HCT116 (cell line): ENCODE measurements around the gene WDR82. TPM values are rescaled to one million over a fixed set of nuclear protein-coding genes. Genes with fewer than 3 reads are reported as not detected.

Experiments used
- ATAC-seq: fragments of 200-7000 bp; cut with Tn5 transposase; 2 replicates; pipeline ENCODE4 v1.9.1; 2020; ENCODE audit warnings: mild to moderate bottlenecking, moderate library complexity
- BruUV-seq: library from RNA; stranded (reverse); fragments of 400-500 nt; replicated peaks from 2 replicates; lab custom pipeline; 2021; lab: Mats Ljungman, UMichigan
- CTCF ChIA-PET: fragments of 300-600 bp; sonication (Branson Sonifier 250); formaldehyde crosslinking; loops from one replicate; lab custom pipeline; 2021; ENCODE audit warnings: antibody characterized with exemption; lab: Charles Lee
- POLR2A ChIA-PET: fragments of 300-600, 350-600 bp; sonication (Branson Sonifier 250); formaldehyde crosslinking; loops from one replicate; lab custom pipeline; 2021; ENCODE audit warnings: antibody characterized with exemption; lab: Charles Lee
- RAD21 ChIA-PET, 2 experiments: fragments of 300-600 bp; sonication (Branson Sonifier 250); formaldehyde crosslinking; loops; one replicate each; lab custom pipeline; 2023; ENCODE audit warnings: low total read pairs in 2 of 2; ENCODE audit not compliant: uncharacterized antibody in 2 of 2, unreplicated experiment in 2 of 2, low non-redundant PET in 1 of 2; lab: Charles Lee
- DNase-seq: peaks from one replicate; pipeline ENCODE4 v3.0.0-alpha.2; 2010; ENCODE audit warnings: low read depth, low spot score
- H2AFZ ChIP-seq: fragments of 200-600 bp; shearing (Covaris generic), sonication (generic); 2 replicates; pipeline ENCODE4 v1.6.1; 2017; ENCODE audit warnings: low read depth, mixed run types, mixed read lengths, antibody characterized with exemption, low read length; ENCODE audit not compliant: poor library complexity, severe bottlenecking
- H3K27ac ChIP-seq: 2 replicates; pipeline ENCODE4 v1.5.1; 2012; ENCODE audit warnings: low read depth, low read length
- H3K27me3 ChIP-seq: fragments of 200-600 bp; sonication (generic); 2 replicates; pipeline ENCODE4 v1.6.1; 2016; ENCODE audit warnings: mixed run types, low read length, mixed read lengths; ENCODE audit not compliant: insufficient read depth
- H3K36me3 ChIP-seq, 2 experiments: fragments of 200-500 bp in 1 of 2; fragments of 200-600 bp in 1 of 2; sonication (Bioruptor generic) in 1 of 2; sonication (generic) in 1 of 2; 2 replicates each; pipeline versions ENCODE4 v1.5.1 to v1.6.1; 2014 to 2016; ENCODE audit warnings: low read length in 2 of 2, inconsistent platforms in 1 of 2, mixed read lengths in 1 of 2, mixed run types in 1 of 2; ENCODE audit not compliant: insufficient read depth in 2 of 2, control insufficient read depth in 1 of 2
- H3K4me1 ChIP-seq, 2 experiments: fragments of 200-600 bp in 1 of 2; sonication (generic) in 1 of 2; 2 replicates each; pipeline versions ENCODE4 v1.5.1 to v1.6.1; 2012 to 2017; ENCODE audit warnings: low read length in 2 of 2, inconsistent platforms in 1 of 2, mild to moderate bottlenecking in 1 of 2, mixed read lengths in 1 of 2, mixed run types in 1 of 2, moderate library complexity in 1 of 2; ENCODE audit not compliant: insufficient read depth in 2 of 2, control insufficient read depth in 1 of 2
- H3K4me2 ChIP-seq: fragments of 200-600 bp; sonication (generic); 2 replicates; pipeline ENCODE4 v1.6.1; 2017; ENCODE audit warnings: mixed run types, low read length, mixed read lengths
- H3K4me3 ChIP-seq, 2 experiments: fragments of 200-600 bp in 1 of 2; sonication (generic) in 1 of 2; replicated peaks in 1 of 2; 2 replicates each; pipeline ENCODE4 v1.5.1; 2011 to 2016; ENCODE audit warnings: low read length in 2 of 2, control low read depth in 1 of 2, low read depth in 1 of 2, mild to moderate bottlenecking in 1 of 2, mixed read lengths in 1 of 2, mixed run types in 1 of 2
- H3K79me2 ChIP-seq: fragments of 200-600 bp; sonication (generic); 2 replicates; pipeline ENCODE4 v1.6.1; 2017; ENCODE audit warnings: mild to moderate bottlenecking, mixed run types, low read length, moderate library complexity, mixed read lengths; ENCODE audit not compliant: insufficient read depth
- H3K9ac ChIP-seq: fragments of 200-600 bp; sonication (generic); 2 replicates; pipeline ENCODE4 v1.6.1; 2016; ENCODE audit warnings: low read length, mixed read lengths
- H3K9me2 ChIP-seq: fragments of 200-600 bp; sonication (generic), shearing (Covaris generic); 2 replicates; pipeline ENCODE4 v1.6.1; 2017; ENCODE audit warnings: mixed run types, mild to moderate bottlenecking, moderate library complexity; ENCODE audit not compliant: insufficient read depth
- H3K9me3 ChIP-seq, 2 experiments: fragments of 200-500 bp in 1 of 2; fragments of 200-600 bp in 1 of 2; sonication (Bioruptor generic) in 1 of 2; sonication (generic) in 1 of 2; 2 replicates each; pipeline ENCODE4 v1.6.1; 2014 to 2017; ENCODE audit warnings: low read length in 2 of 2, mixed read lengths in 2 of 2, inconsistent platforms in 1 of 2, low read depth in 1 of 2, mild to moderate bottlenecking in 1 of 2, mixed run types in 1 of 2, moderate library complexity in 1 of 2; ENCODE audit not compliant: control insufficient read depth in 1 of 2, insufficient read depth in 1 of 2
- H4K20me1 ChIP-seq: fragments of 200-600 bp; sonication (generic), shearing (Covaris generic); 2 replicates; pipeline ENCODE4 v1.6.1; 2017; ENCODE audit warnings: mixed run types, mild to moderate bottlenecking, moderate library complexity; ENCODE audit not compliant: insufficient read depth
- ELF1 ChIP-seq: IDR thresholded peaks from 2 replicates; pipeline ENCODE4 v1.6.1; 2012; ENCODE audit warnings: low read depth, borderline replicate concordance
- EZH2 ChIP-seq: fragments of 200-600 bp; sonication (generic); IDR thresholded peaks from 2 replicates; pipeline ENCODE4 v1.6.1; 2017; ENCODE audit warnings: antibody characterized with exemption, mixed run types
- EZH2phosphoT487 ChIP-seq: fragments of 200-600 bp; IDR thresholded peaks from 2 replicates; pipeline ENCODE4 v1.6.1; 2018; ENCODE audit warnings: antibody characterized with exemption, borderline replicate concordance
- FOSL1 ChIP-seq: IDR thresholded peaks from 2 replicates; pipeline ENCODE4 v1.6.1; 2012; ENCODE audit warnings: low read depth
- JUND ChIP-seq: IDR thresholded peaks from 2 replicates; pipeline ENCODE4 v1.6.1; 2012
- MAX ChIP-seq: IDR thresholded peaks from 2 replicates; pipeline ENCODE4 v1.6.1; 2012
- POLR2AphosphoS5 ChIP-seq: IDR thresholded peaks from 2 replicates; pipeline ENCODE4 v1.6.1; 2011; ENCODE audit warnings: mild to moderate bottlenecking, low read depth, low read length, moderate library complexity
- RAD21 ChIP-seq: IDR thresholded peaks from 2 replicates; pipeline ENCODE4 v1.6.1; 2012; ENCODE audit warnings: low read depth, mild to moderate bottlenecking
- SIN3A ChIP-seq: IDR thresholded peaks from 2 replicates; pipeline ENCODE4 v1.6.1; 2012; ENCODE audit warnings: low read depth
- SP1 ChIP-seq: IDR thresholded peaks from 2 replicates; pipeline ENCODE4 v1.6.1; 2012; ENCODE audit warnings: low read depth
- TCF7L2 ChIP-seq: IDR thresholded peaks from 2 replicates; pipeline ENCODE4 v1.7.0; 2011; ENCODE audit warnings: borderline replicate concordance, inconsistent platforms; ENCODE audit not compliant: insufficient read depth, insufficient read length; ENCODE audit errors: extremely low read depth
- ZFX ChIP-seq: fragments of 450-650 bp; IDR thresholded peaks from 2 replicates; pipeline ENCODE4 v1.6.1; 2017
- ZNF274 ChIP-seq: fragments of 200-500 bp; sonication (Bioruptor generic); IDR thresholded peaks from 2 replicates; pipeline ENCODE4 v1.6.1; 2014; ENCODE audit warnings: mild to moderate bottlenecking, low read depth, low read length, inconsistent platforms
- intact Hi-C: fragments of 100-400 bp; cut with micrococcal nuclease; formaldehyde crosslinking; loops from 2 replicates; pipeline ENCODE4 v1.10.0; 2022
- total RNA-seq: library from RNA; stranded (reverse); gene quantifications from one replicate; pipeline ENCODE4 v1.2.1, GENCODE V29; 2021; ENCODE audit not compliant: unreplicated experiment
- TF ChIP-seq, protein P1 (sequence below): IDR thresholded peaks from 2 replicates; pipeline ENCODE4 v1.6.1; 2011; ENCODE audit warnings: mild to moderate bottlenecking, low read length, moderate library complexity; ENCODE audit not compliant: insufficient replicate concordance; ENCODE audit errors: extremely low read depth

Gene WDR82
- total RNA-seq, 1 experiment from 2014 or later: 89.7 TPM

GRCh38 chr3:52216585-52217408 is 61.7 kb downstream of the WDR82 start:
- H2AFZ ChIP-seq: peak overlapping the region; percentile 29
- peak; percentile 80 for ATAC-seq
- H3K4me3 ChIP-seq: peak overlapping the region in 1 of 2 experiments; percentile 30; a peak in 2 of 4 replicates
- H3K4me2 ChIP-seq: peak overlapping the region; percentile 69
- ChIA-PET POLR2A (interaction anchor here (0.7 to 1.6 kb wide), 6 partner anchors 12 to 224 kb away, joined by 3 to 7 read pairs (median 4); partner anchors contain the start of genes ALAS1 and POC1A), CTCF (interaction anchor here (1.2 to 5.4 kb wide), 7 partner anchors 10 to 216 kb away, joined by 3 to 55 read pairs (median 5); no protein-coding TSS in a partner anchor), RAD21 (interaction anchor here in 1 of 2 experiments (0.6 kb wide), 2 partner anchors 21 to 209 kb away, joined by 3 read pairs; no protein-coding TSS in a partner anchor)
- peak overlapping the region; percentile 68 for H3K27ac ChIP-seq
- no peaks in the 10 kb centered on the region for H3K79me2 ChIP-seq
- H4K20me1 ChIP-seq: no peaks in the 10 kb centered on the region
- peak; percentile 84 for DNase-seq
- H3K9me3 ChIP-seq: no peaks in the 10 kb centered on the region
- no peak for TF ChIP-seq SP1
- peak; percentile 43 for TF ChIP-seq TCF7L2
- no peak for TF ChIP-seq EZH2
- TF ChIP-seq POLR2AphosphoS5: peak; percentile 72
- TF ChIP-seq ZFX: no peak
- H3K4me1 ChIP-seq: peaks cover 21 to 42% of the 10 kb centered on the region in 2 experiments
- no TSS peak for BruUV-seq
- peak overlapping the region; percentile 39 for H3K9ac ChIP-seq
- H3K36me3 ChIP-seq: peaks cover 16 to 23% of the 10 kb centered on the region in 2 experiments
- intact Hi-C loops: loop anchor here (5.0 kb wide), 1 partner anchor 64 kb away; the partner anchor contains the start of gene POC1A
- no peaks in the 10 kb centered on the region for H3K9me2 ChIP-seq
- H3K27me3 ChIP-seq: no peaks in the 10 kb centered on the region

- ChIA-PET CTCF (no interaction called here), POLR2A (no interaction called here), RAD21 (no interaction called here)
- Histone ChIP-seq H3K4me1 (peaks cover 21 to 38% of the 10 kb centered on the region in 2 experiments), H3K4me3 (no peak overlapping the region), H2AFZ (no peak overlapping the region), H3K27me3 (no peaks in the 10 kb centered on the region), H3K9ac (no peak overlapping the region), H3K79me2 (no peaks in the 10 kb centered on the region), H3K27ac (no peak overlapping the region), H3K9me3 (no peaks in the 10 kb centered on the region), H3K4me2 (no peak overlapping the region), H3K36me3 (peaks cover 30 to 36% of the 10 kb centered on the region in 2 experiments), H3K9me2 (no peaks in the 10 kb centered on the region), H4K20me1 (no peaks in the 10 kb centered on the region)
- TF ChIP-seq EZH2phosphoT487 (no peak), ELF1 (no peak), MAX (no peak), JUND (no peak), SIN3A (no peak), RAD21 (no peak), ZNF274 (no peak), FOSL1 (no peak), POLR2AphosphoS5 (no peak)
- TF ChIP-seq, protein P1, sequence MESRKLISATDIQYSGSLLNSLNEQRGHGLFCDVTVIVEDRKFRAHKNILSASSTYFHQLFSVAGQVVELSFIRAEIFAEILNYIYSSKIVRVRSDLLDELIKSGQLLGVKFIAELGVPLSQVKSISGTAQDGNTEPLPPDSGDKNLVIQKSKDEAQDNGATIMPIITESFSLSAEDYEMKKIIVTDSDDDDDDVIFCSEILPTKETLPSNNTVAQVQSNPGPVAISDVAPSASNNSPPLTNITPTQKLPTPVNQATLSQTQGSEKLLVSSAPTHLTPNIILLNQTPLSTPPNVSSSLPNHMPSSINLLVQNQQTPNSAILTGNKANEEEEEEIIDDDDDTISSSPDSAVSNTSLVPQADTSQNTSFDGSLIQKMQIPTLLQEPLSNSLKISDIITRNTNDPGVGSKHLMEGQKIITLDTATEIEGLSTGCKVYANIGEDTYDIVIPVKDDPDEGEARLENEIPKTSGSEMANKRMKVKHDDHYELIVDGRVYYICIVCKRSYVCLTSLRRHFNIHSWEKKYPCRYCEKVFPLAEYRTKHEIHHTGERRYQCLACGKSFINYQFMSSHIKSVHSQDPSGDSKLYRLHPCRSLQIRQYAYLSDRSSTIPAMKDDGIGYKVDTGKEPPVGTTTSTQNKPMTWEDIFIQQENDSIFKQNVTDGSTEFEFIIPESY: no peak
- intact Hi-C loops: loop anchor here (5.0 kb wide), 1 partner anchor 63 kb away; the partner anchor contains the start of gene POC1A
- no peak for ATAC-seq
- DNase-seq: no peak
- no TSS peak for BruUV-seq
These were observed 63.1 kb downstream of the WDR82 start for GRCh38 chr3:52215351-52215750.
